ENCODE data around the gene KIF23. TPM values are rescaled to one million over a fixed set of nuclear protein-coding genes. Genes with fewer than 3 reads are reported as not detected.
A peak's percentile ranks its signal among the peaks of the same experiment; 100 is the strongest.

KIF23 gene
- total and polyA plus RNA-seq, 11 donors, result 0.23 to 7.7 (median 0.66) TPM; not detected in 1

GRCh38 chr15:69465253-69465652 is 51.1 kb downstream of the KIF23 start:
- Histone ChIP-seq H3K9me3 (no peaks in the 10 kb centered on the region), H3K4me1 (peaks cover 0 to 28% (median 17%) of the 10 kb centered on the region in 12 donors), H3K4me3 (no peak overlapping the region), H3K27ac (no peak overlapping the region), H3K36me3 (no peaks in the 10 kb centered on the region), H3K27me3 (no peaks in the 10 kb centered on the region)
- intact Hi-C loops (cut with DNase I), result loop anchor here in 1 of 10 donors (5.0 kb wide), 1 partner anchor 408 kb away; no protein-coding TSS in a partner anchor
- WGBS, 4 donors, result 84 to 100% (median 98%) methylated on average over 1 of the region's 1 CpG
- DNase-seq (no peak), ATAC-seq (no peak)
- no peak for TF ChIP-seq CTCF (IDR thresholded peaks at IDR 0.05)
- TF ChIP-seq POLR2A (IDR thresholded peaks at IDR 0.05), result no peak

GRCh38 chr15:69466733-69467132 is 52.6 kb downstream of the KIF23 start:
- no peak overlapping the region for H3K4me3 ChIP-seq
- intact Hi-C loops (cut with DNase I), result loop anchor here in 1 of 10 donors (5.0 kb wide), 1 partner anchor 409 kb away; no protein-coding TSS in a partner anchor
- H3K27ac ChIP-seq, result no peak overlapping the region
- no peaks in the 10 kb centered on the region for H3K9me3 ChIP-seq
- WGBS, 4 donors, result 79 to 87% (median 84%) methylated on average over 2 of the region's 2 CpGs
- H3K27me3 ChIP-seq, result no peaks in the 10 kb centered on the region
- peaks cover 0 to 19% (median 12%) of the 10 kb centered on the region in 12 donors for H3K4me1 ChIP-seq
- TF ChIP-seq CTCF (IDR thresholded peaks at IDR 0.05) (no peak), POLR2A (IDR thresholded peaks at IDR 0.05) (no peak)
- ATAC-seq, result no peak
- no peak for DNase-seq
- no peaks in the 10 kb centered on the region for H3K36me3 ChIP-seq

DNA sequence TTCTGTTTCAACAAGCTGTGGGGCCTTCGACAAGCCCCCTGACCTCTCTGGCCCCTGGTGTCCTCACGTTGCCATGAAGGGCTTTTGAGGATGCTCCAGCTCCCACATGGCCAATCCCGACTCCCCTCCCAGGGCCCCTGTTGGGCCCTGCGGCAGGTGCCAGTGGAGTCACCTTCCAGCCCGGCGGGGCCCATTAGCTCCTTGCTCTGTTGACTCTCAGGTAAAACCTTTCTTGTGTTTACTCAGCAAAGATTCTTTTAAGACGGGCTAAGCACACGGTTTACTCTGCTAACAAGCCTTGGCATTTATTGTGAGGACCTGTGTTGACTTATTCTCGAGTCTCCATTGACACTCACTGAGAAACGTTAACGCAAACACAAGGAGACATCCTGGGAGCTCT is 53.5 kb downstream of the KIF23 start:
- DNase-seq (no peak), ATAC-seq (no peak)
- intact Hi-C loops (cut with DNase I), result loop anchor here in 1 of 10 donors (5.0 kb wide), 1 partner anchor 410 kb away; no protein-coding TSS in a partner anchor
- Histone ChIP-seq H3K4me1 (peaks cover 0 to 13% (median 6%) of the 10 kb centered on the region in 12 donors), H3K27me3 (no peaks in the 10 kb centered on the region), H3K9me3 (no peaks in the 10 kb centered on the region), H3K27ac (peak overlapping the region in 1 of 12 donors; percentile 60), H3K36me3 (no peaks in the 10 kb centered on the region), H3K4me3 (no peak overlapping the region)
- 80 to 87% (median 83%) methylated on average over 11 of the region's 11 CpGs for WGBS, 4 donors
- TF ChIP-seq CTCF (IDR thresholded peaks at IDR 0.05), result no peak
- TF ChIP-seq POLR2A (IDR thresholded peaks at IDR 0.05), result no peak

DNA sequence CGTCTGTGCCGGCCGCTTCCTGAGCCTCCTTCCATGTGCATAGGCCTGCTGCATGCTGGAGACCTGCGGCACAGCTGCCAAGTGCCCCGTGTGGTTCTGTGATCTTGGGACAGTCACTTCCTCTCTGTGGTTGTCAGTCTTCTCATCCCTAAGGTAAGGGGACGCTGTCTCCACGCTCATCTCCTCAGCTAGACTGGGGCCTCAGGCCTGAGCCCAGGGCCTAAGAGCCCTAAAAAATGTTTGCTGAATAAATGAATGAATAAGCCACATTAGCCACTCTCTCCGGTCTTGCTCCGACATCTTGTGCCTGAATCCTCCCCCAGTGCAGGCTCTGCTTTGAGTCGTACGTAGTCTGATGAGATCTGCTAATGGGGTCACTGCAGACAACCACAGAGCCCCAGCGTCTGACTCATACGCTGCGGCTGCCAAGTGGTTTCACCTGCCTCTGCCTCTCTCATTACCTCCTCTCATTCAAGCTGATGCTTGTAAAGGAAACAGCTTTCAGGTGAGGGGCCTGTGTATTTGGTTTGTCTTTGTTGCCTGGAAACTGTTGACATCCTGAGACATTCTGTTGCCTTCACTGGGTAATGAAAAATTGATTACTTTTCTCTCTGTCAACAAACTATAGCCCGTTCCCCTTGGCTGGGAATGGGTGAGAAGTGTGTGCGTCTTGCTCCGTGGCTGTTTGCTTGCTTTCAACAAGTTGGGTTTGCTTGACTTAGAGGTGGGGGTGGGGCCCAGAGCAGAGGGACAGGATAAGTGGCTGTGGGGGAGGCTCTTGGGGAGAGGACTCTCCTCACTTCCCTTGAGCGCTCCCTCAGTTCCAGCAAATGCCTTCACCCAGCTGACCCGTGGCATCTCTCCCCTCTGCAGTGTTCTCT is 54.3 kb downstream of the KIF23 start:
- Histone ChIP-seq H3K27ac (peak overlapping the region in 1 of 12 donors; percentile 60), H3K4me1 (peaks cover 0 to 8% (median 1%) of the 10 kb centered on the region in 12 donors), H3K9me3 (no peaks in the 10 kb centered on the region), H3K36me3 (no peaks in the 10 kb centered on the region), H3K4me3 (no peak overlapping the region), H3K27me3 (no peaks in the 10 kb centered on the region)
- 80 to 85% (median 81%) methylated on average over 19 of the region's 19 CpGs for WGBS, 4 donors
- no peak for DNase-seq
- intact Hi-C loops (cut with DNase I), result loop anchor here in 1 of 10 donors (5.0 kb wide), 1 partner anchor 411 kb away; no protein-coding TSS in a partner anchor
- TF ChIP-seq POLR2A (IDR thresholded peaks at IDR 0.05) (no peak), CTCF (IDR thresholded peaks at IDR 0.05) (no peak)
- no peak for ATAC-seq

Data from heart left ventricle (tissue), 16 donors.